ENCODE data around the gene ITGA11. TPM values are rescaled to one million over a fixed set of nuclear protein-coding genes. Genes with fewer than 3 reads are reported as not detected.

The ITGA11 gene
- total and polyA plus RNA-seq, 10 donors = 0.27 to 17.2 (median 5.8) TPM

GRCh38 chr15:68426116-68426515, 5.8 kb downstream of the ITGA11 start:
- H3K27ac ChIP-seq = no peak overlapping the region
- DNase-seq = no peak

GRCh38 chr15:68425428-68426060, 6.4 kb downstream of the ITGA11 start:
- DNase-seq = no peak
- Histone ChIP-seq H3K9me3 (no peaks in the 10 kb centered on the region), H3K27me3 (replicated peaks in 1 of 7) (peaks cover 0 to 23% (median 1%) of the 10 kb centered on the region in 7 donors), H3K4me1 (peaks cover 0 to 9% (median 0%) of the 10 kb centered on the region in 6 donors), H3K4me3 (no peak overlapping the region), H3K36me3 (no peaks in the 10 kb centered on the region), H3K27ac (no peak overlapping the region)
- WGBS, 5 donors = 68 to 95% (median 83%) methylated on average over 9 of the region's 9 CpGs
- intact Hi-C loops (cut with DNase I; ENCODE audit: low total_unique reads) = no loop called here
- TF ChIP-seq CTCF (IDR thresholded peaks at IDR 0.05 in 8 of 11, conservative IDR thresholded peaks at IDR 0.05 in 3 of 11) = no peak
- no peak for TF ChIP-seq POLR2A (IDR thresholded peaks at IDR 0.05)
- TF ChIP-seq POLR2AphosphoS5 (IDR thresholded peaks at IDR 0.05) = no peak

More at GRCh38 chr15:68426116-68426515, 5.8 kb downstream of the ITGA11 start:
- peaks cover 0 to 12% (median 2%) of the 10 kb centered on the region in 6 donors for H3K4me1 ChIP-seq
- H3K9me3 ChIP-seq = no peaks in the 10 kb centered on the region
- H3K4me3 ChIP-seq = no peak overlapping the region
- intact Hi-C loops (cut with DNase I; ENCODE audit: low total_unique reads) = no loop called here
- WGBS, 5 donors = 89 to 96% (median 92%) methylated on average over 6 of the region's 6 CpGs
- H3K36me3 ChIP-seq = no peaks in the 10 kb centered on the region
- no peak for TF ChIP-seq CTCF (IDR thresholded peaks at IDR 0.05 in 8 of 11, conservative IDR thresholded peaks at IDR 0.05 in 3 of 11)
- no peak for TF ChIP-seq POLR2A (IDR thresholded peaks at IDR 0.05)
- TF ChIP-seq POLR2AphosphoS5 (IDR thresholded peaks at IDR 0.05) = no peak
- H3K27me3 ChIP-seq (replicated peaks in 1 of 7) = peaks cover 0 to 28% (median 7%) of the 10 kb centered on the region in 7 donors

- Histone ChIP-seq H3K9me3 (no peaks in the 10 kb centered on the region), H3K36me3 (no peaks in the 10 kb centered on the region), H3K27me3 (replicated peaks in 1 of 7) (peaks cover 0 to 16% (median 0%) of the 10 kb centered on the region in 7 donors), H3K4me1 (peaks cover 0 to 9% (median 0%) of the 10 kb centered on the region in 6 donors), H3K4me3 (no peak overlapping the region), H3K27ac (no peak overlapping the region)
- DNase-seq = no peak
- intact Hi-C loops (cut with DNase I; ENCODE audit: low total_unique reads) = no loop called here
- WGBS, 5 donors = 83 to 97% (median 89%) methylated on average over 7 of the region's 7 CpGs
- TF ChIP-seq CTCF (IDR thresholded peaks at IDR 0.05 in 8 of 11, conservative IDR thresholded peaks at IDR 0.05 in 3 of 11) (no peak), POLR2A (IDR thresholded peaks at IDR 0.05) (no peak), POLR2AphosphoS5 (IDR thresholded peaks at IDR 0.05) (no peak)
These were observed 7.1 kb downstream of the ITGA11 start for GRCh38 chr15:68424754-68425390.

All from spleen (tissue), 11 donors.